ENCODE results near the gene TOGARAM1.

TOGARAM1 gene

GRCh38 chr14:45060551-45060950 lies 98.6 kb downstream of the TOGARAM1 start:
- no peaks in the 10 kb centered on the region for H4K20me1 ChIP-seq (ENCODE audit: insufficient read depth, low read length)
- H2AFZ ChIP-seq (ENCODE audit: low read length), result no peak overlapping the region
- no peak overlapping the region for H3K4me3 ChIP-seq (ENCODE audit: low read depth, low read length, poor library complexity, severe bottlenecking)
- H3K27me3 ChIP-seq (ENCODE audit: insufficient read depth, low read length), result no peaks in the 10 kb centered on the region
- H3K9me2 ChIP-seq (ENCODE audit: low read depth, low read length), result no peaks in the 10 kb centered on the region
- H3K27ac ChIP-seq (ENCODE audit: low read depth, low read length, poor library complexity, severe bottlenecking), result no peak overlapping the region
- no peaks in the 10 kb centered on the region for H3F3A ChIP-seq (ENCODE audit: insufficient read depth, low read length)
- no peak overlapping the region for H3K4me2 ChIP-seq (ENCODE audit: low read length)
- no peak for TF ChIP-seq EZH2 (IDR thresholded peaks at IDR 0.05; ENCODE audit: borderline replicate concordance, low read length)
- no peak for TF ChIP-seq CTCF (IDR thresholded peaks at IDR 0.05; ENCODE audit: low read length)
- no peak overlapping the region for H3K9ac ChIP-seq (ENCODE audit: low read length)
- peaks cover 8% of the 10 kb centered on the region for H3K36me3 ChIP-seq (ENCODE audit: insufficient read depth, low read length)
- H3K4me1 ChIP-seq (ENCODE audit: insufficient read depth, low read length, severe bottlenecking), result no peaks in the 10 kb centered on the region
- no peaks in the 10 kb centered on the region for H3K79me2 ChIP-seq (ENCODE audit: insufficient read depth, low read length)
- H3K9me3 ChIP-seq (ENCODE audit: low read length), result no peaks in the 10 kb centered on the region

GRCh38 chr14:45065540-45065939 lies 103.5 kb downstream of the TOGARAM1 start:
- no peaks in the 10 kb centered on the region for H3K9me2 ChIP-seq (ENCODE audit: low read depth, low read length)
- no peak overlapping the region for H3K4me3 ChIP-seq (ENCODE audit: low read depth, low read length, poor library complexity, severe bottlenecking)
- H3K4me1 ChIP-seq (ENCODE audit: insufficient read depth, low read length, severe bottlenecking), result no peaks in the 10 kb centered on the region
- no peaks in the 10 kb centered on the region for H3K9me3 ChIP-seq (ENCODE audit: low read length)
- no peak overlapping the region for H2AFZ ChIP-seq (ENCODE audit: low read length)
- H3K36me3 ChIP-seq (ENCODE audit: insufficient read depth, low read length), result peaks cover 6% of the 10 kb centered on the region
- no peak overlapping the region for H3K27ac ChIP-seq (ENCODE audit: low read depth, low read length, poor library complexity, severe bottlenecking)
- no peaks in the 10 kb centered on the region for H4K20me1 ChIP-seq (ENCODE audit: insufficient read depth, low read length)
- no peaks in the 10 kb centered on the region for H3K79me2 ChIP-seq (ENCODE audit: insufficient read depth, low read length)
- TF ChIP-seq CTCF (IDR thresholded peaks at IDR 0.05; ENCODE audit: low read length) (no peak), EZH2 (IDR thresholded peaks at IDR 0.05; ENCODE audit: borderline replicate concordance, low read length) (no peak)
- H3K9ac ChIP-seq (ENCODE audit: low read length), result no peak overlapping the region
- H3F3A ChIP-seq (ENCODE audit: insufficient read depth, low read length), result no peaks in the 10 kb centered on the region
- H3K27me3 ChIP-seq (ENCODE audit: insufficient read depth, low read length), result no peaks in the 10 kb centered on the region
- H3K4me2 ChIP-seq (ENCODE audit: low read length), result no peak overlapping the region

GRCh38 chr14:45065956-45066355 lies 104.0 kb downstream of the TOGARAM1 start:
- H3F3A ChIP-seq (ENCODE audit: insufficient read depth, low read length), result no peaks in the 10 kb centered on the region
- H3K27me3 ChIP-seq (ENCODE audit: insufficient read depth, low read length), result no peaks in the 10 kb centered on the region
- H3K9ac ChIP-seq (ENCODE audit: low read length), result no peak overlapping the region
- no peaks in the 10 kb centered on the region for H3K79me2 ChIP-seq (ENCODE audit: insufficient read depth, low read length)
- no peaks in the 10 kb centered on the region for H3K9me2 ChIP-seq (ENCODE audit: low read depth, low read length)
- no peaks in the 10 kb centered on the region for H4K20me1 ChIP-seq (ENCODE audit: insufficient read depth, low read length)
- H3K9me3 ChIP-seq (ENCODE audit: low read length), result no peaks in the 10 kb centered on the region
- TF ChIP-seq CTCF (IDR thresholded peaks at IDR 0.05; ENCODE audit: low read length) (no peak), EZH2 (IDR thresholded peaks at IDR 0.05; ENCODE audit: borderline replicate concordance, low read length) (no peak)
- H3K4me3 ChIP-seq (ENCODE audit: low read depth, low read length, poor library complexity, severe bottlenecking), result no peak overlapping the region
- no peaks in the 10 kb centered on the region for H3K4me1 ChIP-seq (ENCODE audit: insufficient read depth, low read length, severe bottlenecking)
- peaks cover 6% of the 10 kb centered on the region for H3K36me3 ChIP-seq (ENCODE audit: insufficient read depth, low read length)
- H2AFZ ChIP-seq (ENCODE audit: low read length), result no peak overlapping the region
- H3K27ac ChIP-seq (ENCODE audit: low read depth, low read length, poor library complexity, severe bottlenecking), result no peak overlapping the region
- H3K4me2 ChIP-seq (ENCODE audit: low read length), result no peak overlapping the region

Data from OCI-LY1 (cell line).